GM18873 (cell line): ENCODE results near the gene RDX.
A peak's percentile ranks its signal among the peaks of the same experiment; 100 is the strongest.

Experiments
- ATAC-seq: cut with Tn5 transposase; IDR thresholded peaks from one replicate; pipeline ENCODE4 v1.9.1; 2021; ENCODE audit warnings: mild to moderate bottlenecking, moderate library complexity, moderate number of reproducible peaks; ENCODE audit not compliant: unreplicated experiment, low FRiP score

The RDX gene

GRCh38 chr11:110176366-110177085, 119.9 kb downstream of the RDX start:
- no peak for ATAC-seq

- ATAC-seq, result no peak
Measured at GRCh38 chr11:110174645-110175310, 121.6 kb downstream of the RDX start.

GRCh38 chr11:110173811-110174644, 122.4 kb downstream of the RDX start:
- peak; percentile 56 for ATAC-seq

- no peak for ATAC-seq
Measured at GRCh38 chr11:110172468-110173065, 123.8 kb downstream of the RDX start.

GRCh38 chr11:110169738-110170137, 126.7 kb downstream of the RDX start:
- no peak for ATAC-seq

GRCh38 chr11:110168033-110168803, 128.2 kb downstream of the RDX start:
- no peak for ATAC-seq

- ATAC-seq, result no peak
Measured at GRCh38 chr11:110165039-110165925, 131.1 kb downstream of the RDX start.

GRCh38 chr11:110162216-110162615, 134.2 kb downstream of the RDX start:
- ATAC-seq, result no peak

- no peak for ATAC-seq
Measured at GRCh38 chr11:110161061-110161460, 135.4 kb downstream of the RDX start.

GRCh38 chr11:110160437-110160836, 136.0 kb downstream of the RDX start:
- no peak for ATAC-seq

- no peak for ATAC-seq
Measured at GRCh38 chr11:110160016-110160415, 136.4 kb downstream of the RDX start.

- no peak for ATAC-seq
Measured at GRCh38 chr11:110159476-110159875, 136.9 kb downstream of the RDX start.

GRCh38 chr11:110158317-110159200, 137.9 kb downstream of the RDX start:
- no peak for ATAC-seq

- ATAC-seq, result no peak
Measured at GRCh38 chr11:110156503-110156902, 139.9 kb downstream of the RDX start.

- ATAC-seq, result no peak
Measured at GRCh38 chr11:110153474-110153873, 142.9 kb downstream of the RDX start.

- ATAC-seq, result no peak
Measured at GRCh38 chr11:110152199-110152598, 144.2 kb downstream of the RDX start.

- ATAC-seq, result no peak
Measured at GRCh38 chr11:110148775-110149744, 147.4 kb downstream of the RDX start.
